ENCODE measurements around the gene INSYN2B.

Gene INSYN2B

GRCh38 chr5:169933127-169933526 lies 47.2 kb downstream of the INSYN2B start:
- no peak for DNase-seq

- DNase-seq, result no peak
Measured at GRCh38 chr5:169923988-169924387, 56.3 kb downstream of the INSYN2B start.

- no peak for DNase-seq
Measured at GRCh38 chr5:169922474-169922873, 57.8 kb downstream of the INSYN2B start.

- DNase-seq, result no peak
Measured at GRCh38 chr5:169921949-169922348, 58.3 kb downstream of the INSYN2B start.

- DNase-seq, result peak; percentile 26
Measured at GRCh38 chr5:169921384-169921783, 58.9 kb downstream of the INSYN2B start.

- DNase-seq, result no peak
Measured at GRCh38 chr5:169920474-169920873, 59.8 kb downstream of the INSYN2B start.

GRCh38 chr5:169918228-169918627 lies 62.1 kb downstream of the INSYN2B start:
- DNase-seq, result no peak

GRCh38 chr5:169917500-169917899 lies 62.8 kb downstream of the INSYN2B start:
- no peak for DNase-seq

GRCh38 chr5:169914766-169915165 lies 65.5 kb downstream of the INSYN2B start:
- peak; percentile 59 for DNase-seq

- DNase-seq, result no peak
Measured at GRCh38 chr5:169913479-169913878, 66.8 kb downstream of the INSYN2B start.

- DNase-seq, result no peak
Measured at GRCh38 chr5:169911448-169912212, 68.7 kb downstream of the INSYN2B start.

GRCh38 chr5:169910393-169910792 lies 69.9 kb downstream of the INSYN2B start:
- no peak for DNase-seq

GRCh38 chr5:169909945-169910344 lies 70.3 kb downstream of the INSYN2B start:
- DNase-seq, result no peak

- DNase-seq, result no peak
Measured at GRCh38 chr5:169908864-169909263, 71.4 kb downstream of the INSYN2B start.

GRCh38 chr5:169906745-169907649 lies 73.3 kb downstream of the INSYN2B start:
- DNase-seq, result no peak

- no peak for DNase-seq
Measured at GRCh38 chr5:169905017-169905416, 75.3 kb downstream of the INSYN2B start.

GRCh38 chr5:169904508-169904907 lies 75.8 kb downstream of the INSYN2B start:
- no peak for DNase-seq

GRCh38 chr5:169904059-169904458 lies 76.2 kb downstream of the INSYN2B start:
- peak; percentile 58 for DNase-seq

- no peak for DNase-seq
Measured at GRCh38 chr5:169901896-169902295, 78.4 kb downstream of the INSYN2B start.

- no peak for DNase-seq
Measured at GRCh38 chr5:169897481-169897880, 82.8 kb downstream of the INSYN2B start.

- no peak for DNase-seq
Measured at GRCh38 chr5:169895926-169896325, 84.4 kb downstream of the INSYN2B start.

GRCh38 chr5:169893571-169893970 lies 86.7 kb downstream of the INSYN2B start:
- DNase-seq, result peak; percentile 76

- no peak for DNase-seq
Measured at GRCh38 chr5:169893010-169893409, 87.3 kb downstream of the INSYN2B start.

GRCh38 chr5:169889572-169889971 lies 90.7 kb downstream of the INSYN2B start:
- DNase-seq, result no peak
